ENCODE data around the gene ATG4C. TPM values are rescaled to one million over a fixed set of nuclear protein-coding genes. Genes with fewer than 3 reads are reported as not detected.

The ATG4C gene
- total RNA-seq, 3 donors from 2014 or later (not counting 1 experiment from before 2014, with no cell fraction given), result 4.8 to 9.7 (median 6.3) TPM

- Mint-ChIP-seq H3K27me3 (ENCODE audit: low read depth in 2 of 2) (peaks cover 3 to 28% of the 10 kb centered on the region in 2 donors), H3K36me3 (no peaks in the 10 kb centered on the region), H3K27ac (no peak overlapping the region), H3K4me1 (no peaks in the 10 kb centered on the region), H3K4me3 (no peak overlapping the region), H3K9me3 (no peaks in the 10 kb centered on the region)
- Histone ChIP-seq H3K4me1 (ENCODE audit: control insufficient read depth, insufficient read depth, low read length) (no peaks in the 10 kb centered on the region), H3K36me3 (ENCODE audit: control insufficient read depth, insufficient read depth, low read length) (no peaks in the 10 kb centered on the region), H3K4me3 (ENCODE audit: low read length) (no peak overlapping the region), H3K27me3 (ENCODE audit: control insufficient read depth, insufficient read depth, low read length) (no peaks in the 10 kb centered on the region), H3K9me3 (ENCODE audit: control insufficient read depth, insufficient read depth, low read length) (no peaks in the 10 kb centered on the region), H3K27ac (ENCODE audit: low read length) (no peak overlapping the region)
- no peak for ATAC-seq
- TF ChIP-seq CTCF (IDR thresholded peaks at IDR 0.05), result no peak
- no peak for DNase-seq
- intact Hi-C loops (cut with micrococcal nuclease), result no loop called here
- 98% methylated on average over 3 of the region's 3 CpGs for WGBS (ENCODE audit: insufficient coverage)
Measured at GRCh38 chr1:62875676-62876075, 91.7 kb downstream of the ATG4C start.

- no peak overlapping the region for H3K4me3 Mint-ChIP-seq
- H3K27me3 ChIP-seq (ENCODE audit: control insufficient read depth, insufficient read depth, low read length), result no peaks in the 10 kb centered on the region
- no peak for TF ChIP-seq CTCF (IDR thresholded peaks at IDR 0.05)
- no peak overlapping the region for H3K4me3 ChIP-seq (ENCODE audit: low read length)
- H3K9me3 Mint-ChIP-seq, result no peaks in the 10 kb centered on the region
- no peaks in the 10 kb centered on the region for H3K9me3 ChIP-seq (ENCODE audit: control insufficient read depth, insufficient read depth, low read length)
- DNase-seq (no peak), ATAC-seq (no peak)
- H3K4me1 ChIP-seq (ENCODE audit: control insufficient read depth, insufficient read depth, low read length), result no peaks in the 10 kb centered on the region
- no peaks in the 10 kb centered on the region for H3K36me3 Mint-ChIP-seq
- H3K27ac Mint-ChIP-seq, result no peak overlapping the region
- WGBS (ENCODE audit: insufficient coverage), result 79% methylated on average over 2 of the region's 3 CpGs
- intact Hi-C loops (cut with micrococcal nuclease), result no loop called here
- no peaks in the 10 kb centered on the region for H3K4me1 Mint-ChIP-seq
- H3K27ac ChIP-seq (ENCODE audit: low read length), result no peak overlapping the region
- H3K27me3 Mint-ChIP-seq (ENCODE audit: low read depth in 2 of 2), result peaks cover 3 to 28% of the 10 kb centered on the region in 2 donors
- no peaks in the 10 kb centered on the region for H3K36me3 ChIP-seq (ENCODE audit: control insufficient read depth, insufficient read depth, low read length)
Measured at GRCh38 chr1:62876535-62876934, 92.6 kb downstream of the ATG4C start.

- Mint-ChIP-seq H3K27me3 (ENCODE audit: low read depth in 2 of 2) (peaks cover 3 to 28% of the 10 kb centered on the region in 2 donors), H3K9me3 (no peaks in the 10 kb centered on the region), H3K4me3 (no peak overlapping the region), H3K27ac (no peak overlapping the region), H3K36me3 (no peaks in the 10 kb centered on the region), H3K4me1 (no peaks in the 10 kb centered on the region)
- Histone ChIP-seq H3K36me3 (ENCODE audit: control insufficient read depth, insufficient read depth, low read length) (no peaks in the 10 kb centered on the region), H3K27ac (ENCODE audit: low read length) (no peak overlapping the region), H3K4me3 (ENCODE audit: low read length) (no peak overlapping the region), H3K4me1 (ENCODE audit: control insufficient read depth, insufficient read depth, low read length) (no peaks in the 10 kb centered on the region), H3K27me3 (ENCODE audit: control insufficient read depth, insufficient read depth, low read length) (no peaks in the 10 kb centered on the region), H3K9me3 (ENCODE audit: control insufficient read depth, insufficient read depth, low read length) (no peaks in the 10 kb centered on the region)
- intact Hi-C loops (cut with micrococcal nuclease), result no loop called here
- WGBS (ENCODE audit: insufficient coverage), result 86% methylated on average over 1 of the region's 2 CpGs
- no peak for TF ChIP-seq CTCF (IDR thresholded peaks at IDR 0.05)
- DNase-seq (no peak), ATAC-seq (no peak)
Measured at GRCh38 chr1:62877579-62877978, 93.6 kb downstream of the ATG4C start.

- H3K27me3 ChIP-seq (ENCODE audit: control insufficient read depth, insufficient read depth, low read length), result no peaks in the 10 kb centered on the region
- 83% methylated on average over 1 of the region's 1 CpG for WGBS (ENCODE audit: insufficient coverage)
- H3K9me3 ChIP-seq (ENCODE audit: control insufficient read depth, insufficient read depth, low read length), result no peaks in the 10 kb centered on the region
- Mint-ChIP-seq H3K4me3 (no peak overlapping the region), H3K27ac (no peak overlapping the region), H3K27me3 (ENCODE audit: low read depth in 2 of 2) (peaks cover 3 to 28% of the 10 kb centered on the region in 2 donors), H3K4me1 (no peaks in the 10 kb centered on the region), H3K36me3 (no peaks in the 10 kb centered on the region), H3K9me3 (no peaks in the 10 kb centered on the region)
- TF ChIP-seq CTCF (IDR thresholded peaks at IDR 0.05), result no peak
- intact Hi-C loops (cut with micrococcal nuclease), result no loop called here
- ATAC-seq (no peak), DNase-seq (no peak)
- no peaks in the 10 kb centered on the region for H3K36me3 ChIP-seq (ENCODE audit: control insufficient read depth, insufficient read depth, low read length)
- H3K4me1 ChIP-seq (ENCODE audit: control insufficient read depth, insufficient read depth, low read length), result no peaks in the 10 kb centered on the region
- no peak overlapping the region for H3K4me3 ChIP-seq (ENCODE audit: low read length)
- H3K27ac ChIP-seq (ENCODE audit: low read length), result no peak overlapping the region
Measured at GRCh38 chr1:62879962-62880361, 96.0 kb downstream of the ATG4C start.
